GM12874 (cell line): Measurements from ENCODE around the gene PFKFB2.

ENCODE experiments used
- TF ChIP-seq, protein P1 (sequence below): IDR thresholded peaks from 2 replicates; pipeline ENCODE4 v1.5.1; 2011; ENCODE audit warnings: low read depth, mild to moderate bottlenecking, control low read depth, low read length, moderate library complexity; ENCODE audit not compliant: insufficient read depth

Gene PFKFB2

DNA sequence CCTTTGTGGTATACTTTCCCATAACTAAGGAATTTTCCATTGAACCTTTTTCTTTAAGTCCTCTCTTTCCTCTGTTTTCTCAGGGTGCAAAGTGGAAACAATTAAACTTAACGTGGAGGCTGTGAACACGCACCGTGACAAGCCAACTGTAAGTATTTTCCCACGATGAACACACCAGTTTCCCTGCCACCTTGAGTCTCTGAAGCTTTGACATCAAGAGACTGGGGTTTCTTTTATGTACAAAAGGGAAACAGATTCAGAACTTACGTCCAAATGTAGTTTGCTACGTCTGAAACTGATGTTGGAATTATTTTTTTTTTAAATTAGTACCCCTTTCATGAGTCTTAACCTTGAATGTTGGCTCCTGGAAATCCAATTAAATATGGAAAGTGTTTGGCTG, 18.4 kb downstream of the PFKFB2 start:
- TF ChIP-seq, protein P1, sequence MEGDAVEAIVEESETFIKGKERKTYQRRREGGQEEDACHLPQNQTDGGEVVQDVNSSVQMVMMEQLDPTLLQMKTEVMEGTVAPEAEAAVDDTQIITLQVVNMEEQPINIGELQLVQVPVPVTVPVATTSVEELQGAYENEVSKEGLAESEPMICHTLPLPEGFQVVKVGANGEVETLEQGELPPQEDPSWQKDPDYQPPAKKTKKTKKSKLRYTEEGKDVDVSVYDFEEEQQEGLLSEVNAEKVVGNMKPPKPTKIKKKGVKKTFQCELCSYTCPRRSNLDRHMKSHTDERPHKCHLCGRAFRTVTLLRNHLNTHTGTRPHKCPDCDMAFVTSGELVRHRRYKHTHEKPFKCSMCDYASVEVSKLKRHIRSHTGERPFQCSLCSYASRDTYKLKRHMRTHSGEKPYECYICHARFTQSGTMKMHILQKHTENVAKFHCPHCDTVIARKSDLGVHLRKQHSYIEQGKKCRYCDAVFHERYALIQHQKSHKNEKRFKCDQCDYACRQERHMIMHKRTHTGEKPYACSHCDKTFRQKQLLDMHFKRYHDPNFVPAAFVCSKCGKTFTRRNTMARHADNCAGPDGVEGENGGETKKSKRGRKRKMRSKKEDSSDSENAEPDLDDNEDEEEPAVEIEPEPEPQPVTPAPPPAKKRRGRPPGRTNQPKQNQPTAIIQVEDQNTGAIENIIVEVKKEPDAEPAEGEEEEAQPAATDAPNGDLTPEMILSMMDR: no peak

DNA sequence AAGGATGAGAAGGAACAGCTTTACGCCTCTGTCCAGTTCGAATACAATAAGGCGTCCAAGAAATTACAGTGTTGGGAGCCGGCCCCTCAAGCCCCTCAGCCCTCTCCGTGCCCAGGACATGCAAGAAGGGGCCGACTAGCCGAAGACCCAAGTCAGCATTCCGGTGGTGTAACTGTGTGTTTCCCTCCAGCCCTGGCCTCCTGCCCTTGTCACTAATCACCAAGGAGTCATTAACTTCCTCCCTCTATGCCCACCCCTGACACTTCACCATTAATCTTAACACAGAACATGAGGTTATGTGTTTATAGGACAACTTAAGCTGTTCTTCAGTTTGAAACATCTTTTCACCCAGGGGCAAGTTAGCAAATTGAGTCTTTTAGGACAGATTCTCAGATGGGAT, 19.2 kb downstream of the PFKFB2 start:
- TF ChIP-seq, protein P1: no peak

DNA sequence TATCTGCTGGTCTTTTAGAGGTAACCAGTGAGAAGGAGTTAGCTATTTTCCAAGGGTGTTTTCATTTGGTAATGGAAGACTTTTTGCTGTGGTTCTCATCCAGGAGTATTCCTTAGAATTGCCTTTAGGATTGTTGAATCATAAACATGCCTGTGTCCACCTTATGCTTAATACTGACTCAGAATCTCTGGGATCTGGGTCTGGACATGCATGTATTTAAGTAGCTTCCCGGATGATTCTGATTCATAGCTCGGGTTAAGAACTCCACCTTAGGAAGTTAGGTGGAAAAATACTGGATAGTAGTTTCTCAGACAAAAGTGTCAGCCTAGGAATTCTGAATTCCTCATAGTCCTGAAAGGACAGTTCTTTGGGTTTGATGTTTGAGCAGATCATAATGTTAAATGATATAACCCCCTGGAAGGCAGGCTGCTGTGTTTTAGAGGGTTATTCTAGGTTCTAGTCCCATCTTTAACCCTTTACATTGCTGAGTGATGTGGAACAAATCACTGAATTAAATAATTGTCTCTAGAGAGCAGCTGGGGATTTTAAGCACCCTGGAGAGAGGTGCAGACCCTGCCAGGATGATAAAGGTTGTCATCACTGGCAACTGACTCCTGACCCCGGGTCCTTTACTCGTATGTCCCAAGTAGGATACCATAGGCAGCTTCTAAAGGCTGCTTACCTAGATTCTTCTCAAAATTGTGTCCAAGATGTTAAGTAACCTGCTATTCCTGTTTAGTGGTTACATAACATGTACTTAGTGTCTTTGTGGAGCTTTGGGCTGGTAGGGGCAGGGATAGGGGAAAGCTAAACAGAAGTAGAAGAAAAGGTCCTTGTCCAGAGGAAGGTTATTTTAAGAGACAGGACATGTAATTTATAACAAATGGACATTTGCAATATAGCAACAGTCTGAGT, 21.1 kb downstream of the PFKFB2 start:
- TF ChIP-seq, protein P1: no peak

GRCh38 chr1:207076181-207076955, 23.3 kb downstream of the PFKFB2 start:
- TF ChIP-seq, protein P1: no peak

DNA sequence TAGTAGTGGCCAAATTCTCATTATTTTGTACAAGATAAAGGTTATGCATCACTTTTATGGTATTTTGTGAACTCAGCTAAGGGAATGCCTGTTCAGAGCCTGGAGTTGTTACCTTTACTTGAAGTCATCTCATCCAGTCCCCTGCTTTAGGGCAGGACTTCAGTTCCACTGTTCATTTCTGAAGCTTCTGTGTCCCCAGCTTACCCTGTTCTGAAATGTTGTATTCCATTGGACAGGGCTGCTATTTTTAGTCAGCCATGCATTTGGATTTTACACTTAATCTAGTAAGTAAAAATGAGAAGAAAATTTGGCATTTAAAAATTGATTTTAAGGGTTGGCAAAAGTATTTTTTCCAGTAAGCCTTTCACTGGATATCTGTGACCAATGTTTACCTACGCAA, 23.9 kb downstream of the PFKFB2 start:
- TF ChIP-seq, protein P1: no peak

DNA sequence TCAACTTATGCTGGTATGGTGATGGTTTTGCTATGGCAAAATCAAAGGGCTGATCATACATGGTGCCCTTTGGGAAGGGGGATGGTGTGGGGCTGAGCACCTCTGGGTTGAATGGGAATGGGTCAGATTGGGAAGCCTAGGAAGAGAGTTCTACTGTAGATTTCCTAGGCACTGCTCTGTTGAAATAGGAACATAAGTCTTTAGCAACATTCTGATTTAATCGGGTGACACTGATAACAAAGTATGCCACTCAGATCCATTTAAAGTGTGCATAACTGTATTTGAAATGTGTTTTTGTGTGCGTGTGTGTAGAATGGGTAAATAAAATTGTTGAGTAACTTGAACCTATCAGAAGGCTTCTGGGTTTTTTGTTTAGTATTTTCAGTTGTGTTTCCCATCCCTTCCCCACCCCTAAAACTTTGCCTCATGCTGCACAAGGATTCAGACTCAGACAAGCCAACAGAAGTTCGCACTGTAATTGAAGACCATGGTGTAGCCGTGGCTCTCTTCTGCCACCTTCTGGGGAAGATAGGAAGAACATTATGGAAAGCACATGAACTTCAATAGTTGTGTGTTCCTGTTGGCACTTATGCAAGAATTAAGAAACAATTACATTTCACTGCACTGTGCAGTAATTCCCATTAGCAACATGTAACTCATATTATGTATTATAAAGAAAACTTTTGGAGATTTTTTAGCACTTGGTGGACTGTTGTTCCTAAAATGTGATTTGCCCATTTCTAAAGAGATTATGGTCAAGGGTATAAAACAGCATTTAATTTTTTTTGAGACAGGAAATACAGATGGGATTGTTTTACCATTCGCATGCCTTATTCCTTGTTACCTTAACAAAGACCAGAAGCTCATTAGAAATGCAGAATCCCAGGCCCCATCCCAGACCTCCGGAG, 24.6 kb downstream of the PFKFB2 start:
- TF ChIP-seq, protein P1: peak; percentile 77

DNA sequence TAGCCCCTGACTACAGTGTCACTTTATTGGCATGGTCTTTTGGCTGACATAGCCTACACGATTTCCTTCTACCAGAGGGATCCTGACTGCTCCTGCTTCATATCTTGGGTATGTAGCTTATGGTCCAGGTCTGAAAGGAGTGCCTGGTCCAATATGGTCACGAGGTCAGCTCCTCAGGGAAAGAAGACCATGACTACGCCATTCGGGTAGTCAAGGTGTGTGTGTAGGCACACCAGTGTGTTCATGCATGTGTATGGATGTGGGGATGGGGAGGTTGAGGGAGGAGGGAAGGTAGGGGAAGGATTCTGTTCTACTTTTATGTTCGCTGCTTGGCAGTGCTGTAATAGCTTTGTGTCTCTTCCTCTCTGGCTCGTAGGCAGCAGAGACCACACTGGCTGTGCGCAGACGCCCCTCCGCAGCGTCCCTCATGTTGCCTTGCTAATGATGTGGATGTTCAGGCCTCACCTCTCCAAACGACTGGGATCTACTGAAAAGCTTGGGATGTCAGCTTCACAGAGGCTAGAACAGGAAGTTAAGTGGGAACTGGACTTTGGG, 25.6 kb downstream of the PFKFB2 start:
- TF ChIP-seq, protein P1: no peak
